Daoy (cell line): ENCODE measurements around the gene BMP8A. TPM values are rescaled to one million over a fixed set of nuclear protein-coding genes. Genes with fewer than 3 reads are reported as not detected.
"Not testable (repeated sequence)": the region's sequence is repeated elsewhere in the genome, so short reads cannot be mapped to it uniquely, and the experiment has no call there.

Experiments
- DNase-seq: peaks from one replicate; pipeline ENCODE4 v3.0.0-alpha.2; 2015; ENCODE audit warnings: low read depth
- total RNA-seq: library from RNA; depleted of rRNA; stranded (reverse); fragments of >200 nt; shearing (Covaris generic); gene quantifications from 2 replicates; pipeline ENCODE4 v1.2.3, GENCODE V29; 2014; rRNA removed

Gene BMP8A, protein sequence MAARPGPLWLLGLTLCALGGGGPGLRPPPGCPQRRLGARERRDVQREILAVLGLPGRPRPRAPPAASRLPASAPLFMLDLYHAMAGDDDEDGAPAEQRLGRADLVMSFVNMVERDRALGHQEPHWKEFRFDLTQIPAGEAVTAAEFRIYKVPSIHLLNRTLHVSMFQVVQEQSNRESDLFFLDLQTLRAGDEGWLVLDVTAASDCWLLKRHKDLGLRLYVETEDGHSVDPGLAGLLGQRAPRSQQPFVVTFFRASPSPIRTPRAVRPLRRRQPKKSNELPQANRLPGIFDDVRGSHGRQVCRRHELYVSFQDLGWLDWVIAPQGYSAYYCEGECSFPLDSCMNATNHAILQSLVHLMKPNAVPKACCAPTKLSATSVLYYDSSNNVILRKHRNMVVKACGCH
- not detected in 2 replicates for total RNA-seq

DNA sequence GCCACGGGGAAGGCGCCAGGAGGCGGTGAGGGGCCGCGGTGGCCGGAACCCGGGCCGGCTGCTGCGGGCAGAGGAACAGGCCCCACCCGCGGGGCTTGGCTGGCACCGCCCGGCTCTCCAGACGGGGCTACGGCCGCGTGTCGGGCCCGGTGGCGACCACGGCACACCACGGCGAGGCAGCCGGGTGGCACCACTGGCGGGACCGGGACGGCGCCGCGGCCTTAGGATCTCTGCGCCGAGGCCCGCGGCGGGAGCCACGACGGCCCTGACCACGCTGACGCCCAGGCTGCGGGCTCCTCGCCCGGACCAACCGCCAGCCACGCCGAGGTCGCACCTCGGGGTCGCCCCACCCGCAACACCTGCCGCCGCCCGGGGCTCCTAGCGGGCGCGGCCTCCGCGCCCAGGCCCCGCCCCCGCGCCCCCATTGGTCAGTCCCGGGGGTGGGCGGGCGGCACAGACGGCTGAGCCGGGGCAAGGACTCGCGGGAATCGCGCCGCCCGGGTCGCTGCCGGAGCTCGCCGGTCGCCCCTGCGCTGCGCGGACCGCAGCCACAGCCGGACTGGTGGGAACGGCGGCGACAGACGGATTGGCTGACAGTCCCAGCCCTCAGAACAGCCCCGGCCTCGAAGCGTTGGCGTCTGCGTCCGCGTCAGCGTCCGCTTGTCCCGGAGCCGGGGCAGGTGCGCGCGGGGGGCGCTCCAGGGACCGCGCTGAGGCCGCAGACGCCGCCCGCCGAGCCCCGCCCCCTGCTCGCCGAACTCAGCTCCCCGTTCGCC, at the start of gene BMP8A:
TSS of gene BMP8A (plus strand) at position 491 of the 776 bp plus-strand sequence. CDS start 356 bp downstream, outside the sequence.
- DNase-seq = peak; percentile 71

DNA sequence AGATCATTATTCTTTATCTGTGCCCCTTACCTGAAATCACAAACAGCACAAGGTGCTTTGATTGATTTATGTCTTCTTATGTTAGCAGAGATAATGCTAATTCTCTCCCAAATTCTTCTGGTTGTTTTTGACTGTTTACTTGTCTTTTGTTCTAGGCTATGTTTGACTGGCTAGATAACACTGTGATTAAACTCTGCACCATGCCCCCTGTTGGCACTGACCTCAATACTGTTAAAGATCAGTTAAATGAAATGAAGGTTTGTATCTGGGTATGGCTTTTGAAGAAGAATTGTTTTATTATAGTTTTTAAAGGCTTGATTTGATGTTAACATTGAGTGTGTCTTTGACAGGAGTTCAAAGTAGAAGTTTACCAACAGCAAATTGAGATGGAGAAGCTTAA, 49.6 kb upstream of the BMP8A start:
- DNase-seq = no peak

DNA sequence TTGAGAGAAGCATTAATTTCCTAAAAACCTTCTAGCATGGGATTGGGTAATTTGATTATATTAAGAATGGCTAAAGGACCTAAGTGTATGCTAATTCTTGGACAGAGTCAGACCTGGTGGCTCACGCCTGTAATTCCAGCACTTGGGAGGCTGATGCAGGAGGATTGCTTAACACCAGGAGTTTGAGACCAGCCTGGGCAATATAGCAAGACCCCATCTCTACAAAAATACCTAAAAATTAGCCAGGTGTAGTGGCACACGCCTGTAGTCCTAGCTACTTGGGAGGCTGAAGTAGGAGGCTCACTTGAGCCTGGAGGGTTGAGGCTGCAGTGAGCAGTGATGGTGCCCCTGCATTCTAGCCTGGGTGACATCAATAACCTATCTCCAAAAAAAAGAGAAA, 45.9 kb upstream of the BMP8A start:
- no peak for DNase-seq

DNA sequence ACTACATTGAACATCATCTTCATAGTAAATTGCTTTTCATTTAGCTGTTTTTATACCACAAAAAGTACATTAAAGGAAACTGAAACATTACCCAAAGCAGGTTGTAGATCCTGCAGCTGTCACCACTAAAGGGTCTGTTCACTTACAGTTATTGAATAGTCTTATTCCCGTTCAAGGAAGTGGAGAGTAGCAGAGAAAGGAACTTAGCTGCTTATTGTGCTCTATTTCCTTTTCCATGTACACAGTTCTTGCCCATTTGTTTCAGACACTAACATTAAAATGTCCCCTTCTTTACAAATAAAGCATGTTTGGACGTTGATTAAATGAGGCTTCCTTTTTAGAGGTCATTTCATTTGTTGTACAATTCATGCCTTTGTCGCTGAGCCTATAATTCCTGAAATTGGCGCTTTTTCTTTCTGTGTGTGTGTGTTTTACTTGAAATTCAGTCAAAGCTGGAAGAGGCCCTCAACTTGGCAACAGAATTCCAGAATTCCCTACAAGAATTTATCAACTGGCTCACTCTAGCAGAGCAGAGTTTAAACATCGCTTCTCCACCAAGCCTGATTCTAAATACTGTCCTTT, 44.4 kb upstream of the BMP8A start:
- no peak for DNase-seq

DNA sequence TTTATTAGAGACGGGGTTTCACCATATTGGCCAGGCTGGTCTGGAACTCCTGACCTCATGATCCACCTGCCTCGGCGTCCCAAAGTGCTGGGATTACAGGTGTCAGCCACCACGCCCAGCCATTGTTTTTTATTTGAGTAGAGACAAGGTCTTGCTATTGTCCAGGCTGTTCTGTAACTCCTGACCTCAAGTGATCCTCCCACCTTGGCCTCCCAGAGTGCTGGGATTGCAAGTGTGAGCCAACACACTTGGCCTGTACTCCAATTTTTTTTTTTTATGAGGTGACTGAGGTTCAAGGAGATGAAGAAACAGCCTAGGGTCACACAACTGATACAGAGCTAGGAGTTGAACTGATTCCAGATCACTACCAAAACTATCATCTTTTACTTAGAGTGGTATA, 41.4 kb upstream of the BMP8A start:
- not testable (repeated sequence) for DNase-seq

DNA sequence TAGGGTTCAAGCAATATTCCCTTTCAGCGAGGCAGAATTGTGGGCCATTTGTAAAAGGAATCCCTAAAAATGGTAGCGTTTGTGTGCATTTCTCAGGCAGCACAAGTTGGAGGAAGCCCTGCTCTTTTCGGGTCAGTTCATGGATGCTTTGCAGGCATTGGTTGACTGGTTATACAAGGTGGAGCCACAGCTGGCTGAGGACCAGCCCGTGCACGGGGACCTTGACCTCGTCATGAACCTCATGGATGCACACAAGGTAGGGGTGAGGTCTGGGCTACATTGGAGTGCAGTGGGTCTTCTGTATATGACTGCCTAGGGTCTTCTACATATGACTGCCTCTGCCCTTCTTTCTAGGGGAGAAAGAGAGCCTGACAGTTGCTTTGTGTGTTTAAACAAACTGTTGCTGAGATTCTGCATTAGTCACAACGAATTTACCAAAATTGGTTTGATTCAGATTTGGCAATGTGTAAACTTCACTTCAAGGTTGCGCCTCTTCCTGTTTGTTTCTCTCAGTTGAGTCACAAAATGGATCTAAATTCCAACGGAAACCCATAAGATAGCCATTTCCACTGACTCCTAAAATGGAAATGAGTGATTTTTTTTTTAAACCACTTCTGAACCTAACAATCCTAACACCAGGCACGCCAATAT, 40.4 kb upstream of the BMP8A start:
- DNase-seq = no peak

DNA sequence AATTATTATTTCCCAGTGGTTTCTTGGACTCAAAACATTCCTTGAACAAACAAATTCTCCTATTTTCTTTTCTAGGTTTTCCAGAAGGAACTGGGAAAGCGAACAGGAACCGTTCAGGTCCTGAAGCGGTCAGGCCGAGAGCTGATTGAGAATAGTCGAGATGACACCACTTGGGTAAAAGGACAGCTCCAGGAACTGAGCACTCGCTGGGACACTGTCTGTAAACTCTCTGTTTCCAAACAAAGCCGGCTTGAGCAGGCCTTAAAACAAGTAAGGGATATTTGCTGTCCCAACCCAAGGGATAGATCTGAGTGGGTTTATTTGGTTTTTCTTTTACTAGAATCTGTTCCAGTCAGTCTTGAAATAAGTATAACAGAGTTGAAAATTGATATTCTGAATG, 39.4 kb upstream of the BMP8A start:
- no peak for DNase-seq

DNA sequence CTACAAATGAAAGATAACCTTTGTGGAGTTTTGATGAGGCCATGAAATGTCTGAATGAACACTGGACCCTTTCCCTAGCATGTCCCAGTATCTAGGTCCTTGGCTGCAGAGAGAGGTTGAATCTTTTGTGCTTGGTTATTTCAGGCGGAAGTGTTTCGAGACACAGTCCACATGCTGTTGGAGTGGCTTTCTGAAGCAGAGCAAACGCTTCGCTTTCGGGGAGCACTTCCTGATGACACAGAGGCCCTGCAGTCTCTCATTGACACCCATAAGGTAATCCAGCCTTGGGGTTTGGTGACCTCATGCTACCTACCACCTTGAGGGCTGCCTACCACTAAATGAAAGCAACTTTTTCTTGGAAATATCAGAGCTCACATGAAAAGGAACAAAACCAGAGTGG, 38.9 kb upstream of the BMP8A start:
- no peak for DNase-seq

DNA sequence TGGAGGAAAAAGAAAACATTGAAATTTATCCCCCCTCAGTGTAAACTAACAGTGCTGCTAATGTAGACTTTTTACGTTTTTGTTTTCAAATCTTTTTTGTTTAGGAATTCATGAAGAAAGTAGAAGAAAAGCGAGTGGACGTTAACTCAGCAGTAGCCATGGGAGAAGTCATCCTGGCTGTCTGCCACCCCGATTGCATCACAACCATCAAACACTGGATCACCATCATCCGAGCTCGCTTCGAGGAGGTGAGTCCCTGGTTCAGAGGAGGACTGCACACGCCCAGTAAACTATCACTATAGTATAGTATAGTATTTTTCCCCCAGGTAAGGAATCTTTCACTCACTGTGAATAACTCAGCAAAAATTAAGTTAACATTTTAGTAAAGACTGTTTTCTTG, 37.8 kb upstream of the BMP8A start:
- DNase-seq = peak; percentile 14

DNA sequence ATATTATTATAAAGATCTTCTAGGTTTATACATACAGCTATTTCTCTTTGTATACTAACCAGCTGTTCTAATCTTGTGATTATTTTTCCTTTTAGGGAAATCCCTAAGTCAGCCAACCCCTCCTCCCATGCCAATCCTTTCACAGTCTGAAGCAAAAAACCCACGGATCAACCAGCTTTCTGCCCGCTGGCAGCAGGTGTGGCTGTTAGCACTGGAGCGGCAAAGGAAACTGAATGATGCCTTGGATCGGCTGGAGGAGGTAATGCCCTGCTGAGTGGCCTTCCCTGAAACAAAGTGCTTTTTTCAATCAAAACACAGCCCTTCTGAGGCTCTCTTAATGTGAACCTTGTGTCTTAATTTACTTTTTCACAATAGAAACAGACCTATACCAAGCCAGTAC, 32.4 kb upstream of the BMP8A start:
- DNase-seq = no peak

DNA sequence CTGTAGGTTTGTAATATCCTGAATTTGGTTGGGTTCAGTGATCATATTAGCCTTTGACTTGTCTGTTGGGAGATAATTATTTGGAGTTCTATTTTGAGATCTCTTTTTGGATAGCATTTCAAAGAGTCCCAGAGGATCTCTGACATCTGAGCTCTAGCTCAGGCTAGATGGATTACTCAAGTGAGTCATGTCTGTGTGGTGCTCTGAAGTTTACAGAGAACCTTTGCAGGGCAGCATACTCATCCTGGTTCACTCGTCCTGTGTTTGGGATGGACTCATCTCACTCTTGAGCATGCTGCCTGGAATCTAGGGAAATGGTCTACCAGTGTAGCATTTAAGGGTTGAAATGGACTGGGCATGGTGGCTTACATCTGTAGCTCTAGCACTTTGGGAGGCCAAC, 29.4 kb upstream of the BMP8A start:
- DNase-seq = no peak

DNA sequence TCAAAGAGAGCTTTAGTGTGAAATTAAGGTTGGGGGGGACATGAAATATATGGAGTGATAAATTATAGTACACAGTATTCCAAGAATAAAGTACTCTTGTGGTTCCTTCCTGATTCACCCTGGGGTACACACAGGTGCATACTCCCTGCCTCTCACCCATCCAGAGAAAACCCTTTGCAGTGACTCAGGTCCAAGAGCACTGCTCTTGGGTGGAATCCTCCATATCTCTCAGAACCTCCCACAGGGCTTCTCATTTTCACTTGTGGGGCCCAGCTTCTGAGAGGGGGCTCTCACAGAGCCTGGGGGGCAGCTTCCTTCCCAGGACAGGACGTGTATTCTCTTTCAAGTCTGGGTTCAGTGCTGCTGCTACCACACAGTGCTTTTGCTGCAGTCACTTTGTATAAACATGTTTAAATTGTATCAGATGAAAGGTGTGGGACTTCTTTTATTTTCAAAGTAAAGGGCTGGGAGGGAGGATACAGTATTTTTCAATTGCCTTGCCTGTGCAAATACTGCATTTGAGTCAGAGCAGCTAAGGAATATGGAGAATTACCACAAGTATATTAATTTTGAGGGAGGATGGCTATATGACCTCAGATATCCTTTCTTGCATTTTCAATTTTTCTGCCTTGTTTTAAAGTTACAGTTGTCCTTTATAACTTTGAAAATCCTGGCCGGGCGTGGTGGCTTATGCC, 24.9 kb upstream of the BMP8A start:
- no peak for DNase-seq

DNA sequence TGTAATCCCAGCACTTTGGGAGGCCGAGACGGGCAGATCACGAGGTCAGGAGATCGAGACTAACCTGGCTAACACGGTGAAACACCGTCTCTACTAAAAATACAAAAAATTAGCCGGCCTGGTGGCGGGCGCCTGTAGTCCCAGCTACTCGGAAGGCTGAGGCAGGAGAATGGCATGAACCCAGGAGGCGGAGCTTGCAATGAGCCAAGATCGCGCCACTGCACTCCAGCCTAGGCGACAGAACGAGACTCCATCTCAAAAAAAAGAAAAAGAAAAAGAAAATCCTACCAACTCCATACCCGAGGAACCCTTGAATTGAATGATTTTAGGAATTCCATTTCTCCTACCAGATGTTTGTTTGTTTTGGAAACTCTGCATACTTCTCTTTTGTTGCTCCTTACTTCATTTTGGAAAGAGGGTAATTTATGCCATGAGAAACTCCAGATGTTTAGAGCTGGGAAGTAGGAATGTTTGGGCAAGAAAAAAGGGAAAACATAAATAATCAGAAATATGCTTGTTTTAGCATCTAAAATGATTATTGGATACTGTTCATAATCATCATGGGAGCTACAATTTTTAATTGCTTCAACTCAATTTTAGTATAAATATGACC, 24.2 kb upstream of the BMP8A start:
- DNase-seq = not testable (repeated sequence)

GRCh38 chr1:39469150-39469549, 22.3 kb upstream of the BMP8A start:
- DNase-seq = no peak

GRCh38 chr1:39470040-39470439, 21.4 kb upstream of the BMP8A start:
- no peak for DNase-seq

GRCh38 chr1:39472826-39473225, 18.6 kb upstream of the BMP8A start:
- no peak for DNase-seq

DNA sequence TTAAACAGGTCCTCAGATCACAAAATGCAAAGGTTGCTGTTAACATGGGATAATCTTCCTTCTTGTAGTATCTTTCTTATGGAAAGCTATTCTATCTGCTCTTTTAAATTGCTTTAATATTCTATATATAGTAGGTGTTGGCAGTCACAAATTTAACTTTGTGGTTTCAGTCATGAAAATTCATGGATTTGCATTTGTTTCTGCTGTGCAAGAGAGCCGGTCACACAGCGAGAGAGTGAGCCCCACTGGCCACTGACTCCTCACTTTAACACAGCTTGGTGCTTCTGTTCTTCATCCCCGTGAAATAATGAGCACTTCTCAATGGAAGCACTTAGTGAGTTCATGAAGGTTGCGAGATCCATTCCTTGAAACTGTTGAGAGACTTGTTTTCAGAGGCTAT, 18.1 kb upstream of the BMP8A start:
- DNase-seq = no peak

DNA sequence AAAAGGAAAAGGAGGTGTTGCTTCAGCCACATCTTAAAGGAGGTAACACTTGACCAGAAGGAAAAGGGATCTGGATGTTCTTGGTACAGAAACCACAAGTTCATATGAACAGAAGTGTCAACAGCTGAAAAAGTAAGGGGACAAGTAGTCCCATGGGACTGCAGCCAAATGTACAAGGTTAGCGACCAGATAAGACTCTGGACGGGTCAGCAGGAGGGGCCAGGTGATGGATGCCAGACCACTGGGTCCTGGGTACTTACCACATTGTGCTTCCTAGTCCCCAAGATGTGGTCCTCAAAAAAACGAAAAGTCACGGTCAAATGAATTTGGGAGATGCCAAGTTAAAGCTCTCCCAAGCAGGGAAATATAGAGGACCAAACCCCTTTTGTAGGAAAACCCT, 16.6 kb upstream of the BMP8A start:
- DNase-seq = no peak

- DNase-seq = not testable (repeated sequence)
These were observed 15.9 kb upstream of the BMP8A start for GRCh38 chr1:39475551-39475950.

GRCh38 chr1:39478126-39478915, 13.1 kb upstream of the BMP8A start:
- no peak for DNase-seq
